H9 (cell line): ENCODE measurements around the gene MCF2L. TPM values are rescaled to one million over a fixed set of nuclear protein-coding genes. Genes with fewer than 3 reads are reported as not detected.

Source experiments
- DNase-seq: peaks from one replicate; pipeline ENCODE4 v3.0.0-alpha.2; 2017
- H2AFZ ChIP-seq: one replicate; pipeline ENCODE4 v1.6.1; 2013; ENCODE audit warnings: mild to moderate bottlenecking, low read length, control low read depth, moderate library complexity
- H2AK5ac ChIP-seq: 2 replicates; pipeline ENCODE4 v1.6.1; 2013; ENCODE audit warnings: low read length, control low read depth, mixed read lengths; ENCODE audit not compliant: insufficient read length
- H2BK120ac ChIP-seq: one replicate; pipeline ENCODE4 v1.6.1; 2013; ENCODE audit warnings: low read depth, mild to moderate bottlenecking, low read length, control low read depth, inconsistent platforms; ENCODE audit not compliant: poor library complexity, severe bottlenecking
- H2BK12ac ChIP-seq: 2 replicates; pipeline ENCODE4 v1.6.1; 2013; ENCODE audit warnings: low read length, control low read depth, mixed read lengths, low read depth; ENCODE audit not compliant: insufficient read length
- H2BK15ac ChIP-seq: 2 replicates; pipeline ENCODE4 v1.6.1; 2013; ENCODE audit warnings: low read depth, low read length, control low read depth
- H2BK20ac ChIP-seq: one replicate; pipeline ENCODE4 v1.6.1; 2013; ENCODE audit warnings: low read depth, mild to moderate bottlenecking, low read length, control low read depth, inconsistent platforms; ENCODE audit not compliant: poor library complexity, severe bottlenecking
- H2BK5ac ChIP-seq: 2 replicates; pipeline ENCODE4 v1.6.1; 2013; ENCODE audit warnings: low read length, control low read depth, mixed read lengths; ENCODE audit not compliant: insufficient read length
- H3K14ac ChIP-seq: 2 replicates; pipeline ENCODE4 v1.6.1; 2013; ENCODE audit warnings: low read length, control low read depth; ENCODE audit not compliant: insufficient read depth
- H3K18ac ChIP-seq: 2 replicates; pipeline ENCODE4 v1.6.1; 2013; ENCODE audit warnings: low read depth, mild to moderate bottlenecking, mixed read lengths, low read length, control low read depth; ENCODE audit not compliant: insufficient read length
- H3K23ac ChIP-seq: 2 replicates; pipeline ENCODE4 v1.6.1; 2013; ENCODE audit warnings: low read length, control low read depth, mixed read lengths, low read depth; ENCODE audit not compliant: insufficient read length
- H3K23me2 ChIP-seq: 2 replicates; pipeline ENCODE4 v1.6.1; 2013; ENCODE audit warnings: low read depth, mild to moderate bottlenecking, mixed read lengths, low read length, control low read depth; ENCODE audit not compliant: insufficient read length, poor library complexity, severe bottlenecking
- H3K27ac ChIP-seq: 2 replicates; pipeline ENCODE4 v1.5.1; 2013; ENCODE audit warnings: low read length, control low read depth, mixed read lengths, low read depth; ENCODE audit not compliant: insufficient read length
- H3K27me3 ChIP-seq: 2 replicates; pipeline ENCODE4 v1.6.1; 2013; ENCODE audit warnings: low read length, control low read depth, inconsistent platforms; ENCODE audit not compliant: insufficient read depth
- H3K4ac ChIP-seq: 2 replicates; pipeline ENCODE4 v1.6.1; 2013; ENCODE audit warnings: low read depth, mild to moderate bottlenecking, control low read depth, inconsistent platforms, low read length, moderate library complexity
- H3K4me1 ChIP-seq: 2 replicates; pipeline ENCODE4 v1.6.1; 2013; ENCODE audit warnings: low read length, control low read depth, inconsistent platforms; ENCODE audit not compliant: insufficient read depth
- H3K4me2 ChIP-seq: 2 replicates; pipeline ENCODE4 v1.6.1; 2013; ENCODE audit warnings: low read length, control low read depth, mixed read lengths; ENCODE audit not compliant: insufficient read length, insufficient read depth
- H3K56ac ChIP-seq: 2 replicates; pipeline ENCODE4 v1.6.1; 2013; ENCODE audit warnings: low read depth, mild to moderate bottlenecking, mixed read lengths, low read length, control low read depth; ENCODE audit not compliant: insufficient read length
- H3K79me1 ChIP-seq: 2 replicates; pipeline ENCODE4 v1.6.1; 2013; ENCODE audit warnings: low read depth, mild to moderate bottlenecking, moderate library complexity, low read length, control low read depth, inconsistent platforms; ENCODE audit not compliant: insufficient read depth, poor library complexity, severe bottlenecking
- H3K79me2 ChIP-seq: 2 replicates; pipeline ENCODE4 v1.6.1; 2013; ENCODE audit warnings: low read length, control low read depth, inconsistent platforms; ENCODE audit not compliant: insufficient read depth
- H3K9ac ChIP-seq: 2 replicates; pipeline ENCODE4 v1.6.1; 2013; ENCODE audit warnings: low read length, control low read depth, mixed read lengths; ENCODE audit not compliant: insufficient read length; ENCODE audit errors: extremely low read depth
- H3K9me3 ChIP-seq: one replicate; pipeline ENCODE4 v1.6.1; 2013; ENCODE audit warnings: low read depth, low read length, inconsistent platforms; ENCODE audit not compliant: control insufficient read depth
- H3T11ph ChIP-seq: one replicate; pipeline ENCODE4 v1.6.1; 2013; ENCODE audit warnings: mild to moderate bottlenecking, low read length, control low read depth, inconsistent platforms
- H4K20me1 ChIP-seq: one replicate; pipeline ENCODE4 v1.6.1; 2013; ENCODE audit not compliant: control insufficient read depth, insufficient read length, insufficient read depth
- H4K5ac ChIP-seq: 2 replicates; pipeline ENCODE4 v1.6.1; 2013; ENCODE audit warnings: low read depth, mild to moderate bottlenecking, mixed read lengths, low read length, control low read depth; ENCODE audit not compliant: insufficient read length
- H4K8ac ChIP-seq: replicated peaks from 2 replicates; pipeline ENCODE4 v1.6.1; 2013; ENCODE audit warnings: low read length, control low read depth, mixed read lengths, low read depth; ENCODE audit not compliant: insufficient read length
- H4K91ac ChIP-seq: 2 replicates; pipeline ENCODE4 v1.6.1; 2013; ENCODE audit warnings: low read depth, mild to moderate bottlenecking, moderate library complexity, mixed read lengths, low read length, control low read depth; ENCODE audit not compliant: insufficient read length
- H3K27ac Mint-ChIP-seq, 3 experiments: 2 replicates in 2 of 3; 3 replicates in 1 of 3; pipeline ENCODE4 v1.8.0; 2020 to 2021; ENCODE audit warnings: mixed read lengths in 3 of 3, mild to moderate bottlenecking in 1 of 3, moderate library complexity in 1 of 3
- H3K27me3 Mint-ChIP-seq: 2 replicates; pipeline ENCODE4 v1.8.0; 2021; ENCODE audit warnings: low read depth, mild to moderate bottlenecking, moderate library complexity, mixed read lengths
- H3K36me3 Mint-ChIP-seq, 3 experiments: 2 replicates in 2 of 3; 3 replicates in 1 of 3; pipeline ENCODE4 v1.8.0; 2020 to 2021; ENCODE audit warnings: low read depth in 3 of 3, mixed read lengths in 3 of 3; ENCODE audit not compliant: insufficient read depth in 1 of 3
- H3K4me1 Mint-ChIP-seq, 2 experiments: 2 replicates each; pipeline ENCODE4 v1.8.0; 2020; ENCODE audit warnings: mixed read lengths in 2 of 2
- H3K4me3 Mint-ChIP-seq, 2 experiments: 2 replicates in 1 of 2; 3 replicates in 1 of 2; pipeline ENCODE4 v1.8.0; 2020 to 2021; ENCODE audit warnings: mild to moderate bottlenecking in 2 of 2, mixed read lengths in 2 of 2, moderate library complexity in 1 of 2
- H3K9me3 Mint-ChIP-seq, 2 experiments: 2 replicates in 1 of 2; 3 replicates in 1 of 2; pipeline ENCODE4 v1.8.0; 2020; ENCODE audit warnings: mild to moderate bottlenecking in 2 of 2, mixed read lengths in 2 of 2, moderate library complexity in 1 of 2
- CTCF ChIP-seq: fragments of 200-600 bp; sonication (generic); conservative IDR thresholded peaks from 3 replicates; pipeline ENCODE4 v1.8.0; 2021; ENCODE audit warnings: antibody characterized with exemption, mild to moderate bottlenecking
- WGBS: extraction: QIAGEN DNeasy Blood & Tissue Kit; methylation state at CpG from one replicate; pipeline ENCODE4 v1.1.7; 2013; ENCODE audit warnings: missing lambda C conversion rate, low lambda C conversion rate, mixed read lengths; ENCODE audit not compliant: insufficient read length; ENCODE audit errors: extremely low coverage; 5-methylcytosine and 5-hydroxymethylcytosine counted together
- total RNA-seq: library from RNA; stranded (reverse); gene quantifications from 2 replicates; pipeline ENCODE4 v1.2.1, GENCODE V29; 2021

The MCF2L gene
- total RNA-seq, 1 experiment from 2014 or later, result 18.5 TPM

- H2BK120ac ChIP-seq, result no peak overlapping the region
- no peak for TF ChIP-seq CTCF
- no peak overlapping the region for H2AFZ ChIP-seq
- H3K18ac ChIP-seq, result no peak overlapping the region
- no peaks in the 10 kb centered on the region for H3K27me3 ChIP-seq
- no peak overlapping the region for H2BK5ac ChIP-seq
- no peak overlapping the region for H2BK12ac ChIP-seq
- H3K4me2 ChIP-seq, result no peak overlapping the region
- no peak overlapping the region for H3K27ac Mint-ChIP-seq
- WGBS, result no CpG with 5 or more reads among the region's 33 CpGs
- H2BK20ac ChIP-seq, result no peak overlapping the region
- peaks cover 18 to 24% of the 10 kb centered on the region in 2 experiments for H3K4me1 Mint-ChIP-seq
- H3K27me3 Mint-ChIP-seq, result peaks cover 1% of the 10 kb centered on the region; the same call in 1 of the 2 replicates
- H3K4me3 Mint-ChIP-seq, result no peak overlapping the region
- H4K91ac ChIP-seq, result no peak overlapping the region
- H3K27ac ChIP-seq, result no peak overlapping the region
- H2BK15ac ChIP-seq, result no peak overlapping the region
- no peaks in the 10 kb centered on the region for H3K9me3 ChIP-seq
- H3K23me2 ChIP-seq, result no peaks in the 10 kb centered on the region
- H4K20me1 ChIP-seq, result peaks cover 2% of the 10 kb centered on the region
- H3K56ac ChIP-seq, result no peak overlapping the region
- no peaks in the 10 kb centered on the region for H3K79me1 ChIP-seq
- H3T11ph ChIP-seq, result no peak overlapping the region
- H3K4me1 ChIP-seq, result no peaks in the 10 kb centered on the region; the same call in 1 of the 2 replicates
- no peak overlapping the region for H3K4ac ChIP-seq
- no peak overlapping the region for H4K5ac ChIP-seq
- no peaks in the 10 kb centered on the region for H3K9me3 Mint-ChIP-seq
- H3K36me3 Mint-ChIP-seq, result peaks cover 0 to 9% (median 4%) of the 10 kb centered on the region in 3 experiments; a peak in 5 of 7 replicates
- H3K9ac ChIP-seq, result no peak overlapping the region
- no peak overlapping the region for H3K14ac ChIP-seq
- no peak overlapping the region for H2AK5ac ChIP-seq
- no peaks in the 10 kb centered on the region for H3K79me2 ChIP-seq
- H4K8ac ChIP-seq, result no peak overlapping the region
- DNase-seq, result no peak
- H3K23ac ChIP-seq, result no peak overlapping the region
Measured at GRCh38 chr13:113091891-113092775, 123.1 kb downstream of the MCF2L start.
